NCI-H226 (cell line): Measurements from ENCODE around the gene NUP37.

Source experiments
- DNase-seq: peaks from one replicate; pipeline ENCODE4 v3.0.0-alpha.2; 2015

NUP37 gene

DNA sequence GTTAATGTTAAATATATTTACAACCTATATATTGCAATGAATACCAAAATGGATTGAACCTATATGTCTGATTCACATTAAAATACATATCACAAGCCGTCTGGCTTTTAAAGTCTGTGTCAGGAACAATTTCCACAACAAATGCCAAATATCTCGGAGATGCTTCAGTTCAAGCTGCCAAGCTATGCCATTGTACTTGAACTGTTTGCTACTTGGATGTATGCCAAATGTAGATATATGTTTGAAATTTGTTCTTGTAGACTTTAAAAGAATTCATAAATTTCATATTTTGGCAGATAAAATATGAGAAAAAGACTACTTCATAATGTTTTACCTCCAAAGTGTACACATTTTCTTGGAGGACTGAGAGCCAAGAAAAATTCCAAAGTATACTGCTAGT is 95.1 kb downstream of the NUP37 start:
- no peak for DNase-seq

DNA sequence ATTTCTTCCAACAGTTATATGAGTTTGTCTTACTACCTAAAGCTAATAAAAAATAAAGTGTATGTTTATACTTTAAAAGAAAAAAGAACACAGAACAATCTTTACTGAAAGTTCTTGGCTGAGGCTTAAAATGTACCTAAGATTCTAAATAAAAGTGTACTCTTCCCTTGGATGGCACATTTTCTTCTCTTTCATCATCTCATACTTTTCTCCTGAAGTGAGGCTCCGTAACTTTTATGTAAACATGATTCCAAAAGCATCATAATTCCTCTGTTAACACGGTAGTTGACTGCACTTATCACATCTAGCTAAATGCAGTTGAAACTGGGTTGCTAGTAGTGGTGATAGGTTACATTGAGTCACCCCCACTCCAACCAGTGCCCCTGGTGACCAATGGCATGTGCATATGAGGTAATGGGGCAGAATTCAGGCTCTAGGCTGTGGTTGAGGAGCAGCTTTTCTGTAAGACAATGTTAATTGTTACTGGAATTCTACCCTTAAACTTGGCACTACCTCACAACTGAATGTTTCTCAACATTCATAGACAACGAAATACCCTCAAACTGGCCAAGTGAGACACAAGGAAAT is 96.5 kb downstream of the NUP37 start:
- DNase-seq: peak; percentile 3
